ENCODE results near the gene CSF1. TPM values are rescaled to one million over a fixed set of nuclear protein-coding genes. Genes with fewer than 3 reads are reported as not detected.
A peak's percentile ranks its signal among the peaks of the same experiment; 100 is the strongest.

The CSF1 gene
- total RNA-seq, 3 donors from 2014 or later: 6.5 to 34.4 (median 19.9) TPM

DNA sequence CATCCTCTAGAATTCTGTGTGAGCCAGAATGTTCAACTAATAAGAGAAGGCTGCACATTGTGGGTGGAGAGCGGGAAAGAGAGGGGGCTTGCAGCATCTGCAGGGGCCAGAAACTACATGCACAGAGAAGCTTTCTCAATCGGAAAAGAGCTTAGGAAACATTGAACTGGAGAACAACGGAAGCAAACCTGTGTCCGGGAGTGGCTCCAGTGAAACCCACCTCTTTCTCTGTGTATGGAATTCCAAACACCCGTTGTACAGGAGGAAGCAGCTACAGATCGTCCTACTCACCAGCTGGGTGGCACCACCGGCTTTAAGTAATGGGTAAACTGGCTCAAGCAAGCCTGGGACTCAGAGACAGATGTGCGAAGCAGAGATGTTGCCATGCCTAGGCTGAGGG, 14.0 kb upstream of the CSF1 start:
- intact Hi-C loops (cut with DNase I, micrococcal nuclease): no loop called here
- Histone ChIP-seq H3K4me1 (ENCODE audit: low read depth) (peaks cover 4% of the 10 kb centered on the region), H3K4me3 (no peak overlapping the region), H3K9me3 (no peaks in the 10 kb centered on the region), H3K36me3 (ENCODE audit: low read depth) (no peaks in the 10 kb centered on the region)
- TF ChIP-seq, protein P1, sequence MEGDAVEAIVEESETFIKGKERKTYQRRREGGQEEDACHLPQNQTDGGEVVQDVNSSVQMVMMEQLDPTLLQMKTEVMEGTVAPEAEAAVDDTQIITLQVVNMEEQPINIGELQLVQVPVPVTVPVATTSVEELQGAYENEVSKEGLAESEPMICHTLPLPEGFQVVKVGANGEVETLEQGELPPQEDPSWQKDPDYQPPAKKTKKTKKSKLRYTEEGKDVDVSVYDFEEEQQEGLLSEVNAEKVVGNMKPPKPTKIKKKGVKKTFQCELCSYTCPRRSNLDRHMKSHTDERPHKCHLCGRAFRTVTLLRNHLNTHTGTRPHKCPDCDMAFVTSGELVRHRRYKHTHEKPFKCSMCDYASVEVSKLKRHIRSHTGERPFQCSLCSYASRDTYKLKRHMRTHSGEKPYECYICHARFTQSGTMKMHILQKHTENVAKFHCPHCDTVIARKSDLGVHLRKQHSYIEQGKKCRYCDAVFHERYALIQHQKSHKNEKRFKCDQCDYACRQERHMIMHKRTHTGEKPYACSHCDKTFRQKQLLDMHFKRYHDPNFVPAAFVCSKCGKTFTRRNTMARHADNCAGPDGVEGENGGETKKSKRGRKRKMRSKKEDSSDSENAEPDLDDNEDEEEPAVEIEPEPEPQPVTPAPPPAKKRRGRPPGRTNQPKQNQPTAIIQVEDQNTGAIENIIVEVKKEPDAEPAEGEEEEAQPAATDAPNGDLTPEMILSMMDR (IDR thresholded peaks at IDR 0.05): no peak
- DNase-seq: no peak
- no peak for ATAC-seq

DNA sequence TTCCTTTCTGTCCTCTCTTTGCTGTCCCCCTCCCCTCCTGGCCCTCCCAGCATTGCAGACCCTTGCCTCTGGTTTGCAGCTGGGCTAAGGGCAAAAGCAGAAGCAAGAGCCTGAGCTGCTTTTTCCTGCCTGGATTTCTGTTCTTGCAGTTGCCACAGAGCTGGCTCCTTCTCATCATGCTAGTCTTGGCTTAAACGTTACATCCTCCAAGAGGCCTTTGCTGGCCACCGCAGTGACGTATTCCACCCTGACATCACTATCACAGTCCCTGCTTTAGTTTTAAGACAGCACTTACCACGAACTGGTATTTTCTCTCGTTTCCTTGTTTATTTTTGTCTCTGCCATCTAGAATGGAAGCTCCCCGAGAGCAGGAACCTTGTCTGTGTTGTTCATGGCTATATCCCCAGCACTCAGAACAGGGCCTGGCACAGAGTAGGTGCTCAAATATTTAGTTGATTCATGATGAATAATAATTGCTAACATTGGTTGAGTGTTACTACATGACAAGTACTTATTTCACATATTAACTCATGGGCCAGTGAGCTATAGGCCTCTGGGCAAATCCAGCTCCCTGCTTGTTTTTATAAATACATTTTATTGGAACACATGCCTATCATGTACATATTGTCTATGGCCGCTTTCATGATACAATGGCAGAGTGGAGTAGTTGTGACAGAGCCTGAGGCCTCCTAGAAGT, 13.2 kb upstream of the CSF1 start:
- Histone ChIP-seq H3K36me3 (ENCODE audit: low read depth) (no peaks in the 10 kb centered on the region), H3K9me3 (no peaks in the 10 kb centered on the region), H3K4me3 (no peak overlapping the region), H3K4me1 (ENCODE audit: low read depth) (no peaks in the 10 kb centered on the region)
- intact Hi-C loops (cut with DNase I, micrococcal nuclease): no loop called here
- ATAC-seq: no peak
- TF ChIP-seq, protein P1 (IDR thresholded peaks at IDR 0.05): no peak
- no peak for DNase-seq

DNA sequence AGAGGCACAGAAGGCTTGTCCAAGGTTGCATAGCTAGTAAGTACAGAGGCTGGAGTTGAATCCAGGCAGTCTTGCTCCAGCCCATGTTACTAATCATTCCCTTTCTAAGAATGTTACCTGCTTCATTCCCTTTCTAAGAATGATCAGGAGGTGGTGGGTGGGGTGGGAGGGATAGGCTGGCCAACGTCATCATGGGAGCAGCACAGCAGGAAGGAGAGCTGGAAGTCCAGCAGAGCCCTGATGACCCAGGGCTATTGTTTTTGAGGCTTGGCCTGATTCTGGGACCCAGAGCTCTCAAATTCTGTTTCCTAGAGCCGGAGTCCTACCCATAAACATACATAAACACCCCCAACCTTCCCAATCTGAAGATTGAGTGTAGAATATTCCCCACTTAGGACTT, 11.8 kb upstream of the CSF1 start:
- Histone ChIP-seq H3K9me3 (no peaks in the 10 kb centered on the region), H3K4me1 (ENCODE audit: low read depth) (no peaks in the 10 kb centered on the region), H3K4me3 (no peak overlapping the region), H3K36me3 (ENCODE audit: low read depth) (no peaks in the 10 kb centered on the region)
- intact Hi-C loops (cut with DNase I, micrococcal nuclease): no loop called here
- DNase-seq (no peak), ATAC-seq (no peak)
- TF ChIP-seq, protein P1 (IDR thresholded peaks at IDR 0.05): no peak

DNA sequence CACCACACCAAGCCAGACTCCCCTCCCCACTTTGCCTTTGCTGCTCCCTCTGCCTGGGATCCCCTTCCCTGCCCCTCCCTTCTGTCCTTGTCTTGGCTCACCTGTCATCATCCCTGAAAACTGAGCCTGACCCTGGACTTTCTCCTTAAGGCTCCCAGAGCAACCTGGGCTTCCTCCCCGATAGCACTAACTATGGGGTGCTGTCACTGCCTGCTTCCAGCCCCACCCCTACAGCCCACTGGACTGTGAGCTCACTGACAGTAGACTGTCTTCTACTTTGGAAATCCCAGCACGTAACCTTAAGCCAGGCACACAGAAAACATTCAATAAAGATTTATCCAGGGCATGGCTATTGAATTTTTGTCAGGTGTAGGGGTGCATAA, 9.5 kb upstream of the CSF1 start:
- no peaks in the 10 kb centered on the region for H3K4me1 ChIP-seq (ENCODE audit: low read depth)
- intact Hi-C loops (cut with DNase I, micrococcal nuclease): no loop called here
- no peak overlapping the region for H3K4me3 ChIP-seq
- ATAC-seq (no peak), DNase-seq (no peak)
- no peaks in the 10 kb centered on the region for H3K9me3 ChIP-seq
- TF ChIP-seq, protein P1 (IDR thresholded peaks at IDR 0.05): no peak
- no peaks in the 10 kb centered on the region for H3K36me3 ChIP-seq (ENCODE audit: low read depth)

DNA sequence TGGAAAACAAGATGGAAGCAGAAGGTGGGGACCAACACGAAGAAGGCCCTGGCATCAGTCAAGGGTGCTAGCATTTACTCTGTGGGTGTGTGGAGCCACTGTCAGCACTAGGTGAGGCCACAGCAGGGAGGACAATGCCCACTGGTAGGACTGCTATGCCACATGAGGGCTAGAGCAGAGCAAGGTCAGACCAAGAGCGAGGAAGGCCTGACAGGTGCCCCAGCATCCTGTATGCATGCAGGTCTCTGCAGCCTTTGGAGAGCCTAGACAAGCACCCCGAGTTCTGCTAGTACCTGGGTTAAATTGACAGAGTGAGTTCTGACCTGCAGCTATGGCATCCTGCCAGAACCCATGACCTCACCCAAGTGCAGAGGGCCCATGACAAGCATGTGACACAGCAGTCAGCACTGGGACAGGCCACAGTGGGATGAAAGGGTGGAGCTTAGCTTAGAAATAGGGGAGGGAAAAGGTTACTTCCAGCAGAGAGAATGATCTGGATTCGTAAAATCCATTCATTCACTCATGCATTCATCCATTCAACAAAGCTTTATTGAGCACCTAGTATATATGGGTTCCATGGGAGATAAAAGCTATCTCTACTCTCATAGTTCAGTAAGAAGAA, 9.0 kb upstream of the CSF1 start:
- peak in 2 of 3 donors; percentile 57 to 62 for DNase-seq
- ATAC-seq: peak; percentile 68
- intact Hi-C loops (cut with DNase I, micrococcal nuclease): no loop called here

More for the DNA sequence above, 9.0 kb upstream of the CSF1 start:
- Histone ChIP-seq H3K9me3 (no peaks in the 10 kb centered on the region), H3K4me3 (no peak overlapping the region), H3K36me3 (ENCODE audit: low read depth) (no peaks in the 10 kb centered on the region), H3K4me1 (ENCODE audit: low read depth) (no peaks in the 10 kb centered on the region)
- TF ChIP-seq, protein P1 (IDR thresholded peaks at IDR 0.05): no peak
